GM11168 (cell line): ENCODE data around the gene TENM3.

ENCODE experiments used
- in situ Hi-C: fragments of 300-500 bp; cut with MboI; formaldehyde crosslinking; loops from one replicate; pipeline ENCODE4 v1.12.0; 2022; ENCODE audit warnings: low sequenced_read_pairs; ENCODE audit not compliant: unreplicated experiment

The TENM3 gene

DNA sequence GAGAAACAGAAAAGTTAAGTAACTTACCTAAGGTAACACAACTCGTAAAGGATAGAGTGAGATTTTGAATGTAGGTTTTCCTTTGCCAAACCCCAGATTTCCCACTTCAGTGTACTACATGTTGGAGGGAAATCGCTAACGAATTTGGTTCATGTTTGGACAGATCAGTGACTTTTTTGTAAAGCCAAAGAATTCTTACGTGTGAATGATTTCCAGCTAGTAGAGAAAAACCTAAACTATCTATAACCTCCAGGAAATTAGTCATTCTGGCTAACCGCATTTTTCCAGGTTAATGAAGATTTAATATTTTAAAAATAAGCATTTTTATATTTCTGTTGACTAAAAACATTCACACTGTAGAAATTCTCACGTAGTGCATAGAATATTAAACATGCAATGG lies 7.2 kb downstream of the TENM3 start:
- in situ Hi-C loops = no loop called here

GRCh38 chr4:182251116-182251515 lies 7.9 kb downstream of the TENM3 start:
- in situ Hi-C loops = no loop called here

DNA sequence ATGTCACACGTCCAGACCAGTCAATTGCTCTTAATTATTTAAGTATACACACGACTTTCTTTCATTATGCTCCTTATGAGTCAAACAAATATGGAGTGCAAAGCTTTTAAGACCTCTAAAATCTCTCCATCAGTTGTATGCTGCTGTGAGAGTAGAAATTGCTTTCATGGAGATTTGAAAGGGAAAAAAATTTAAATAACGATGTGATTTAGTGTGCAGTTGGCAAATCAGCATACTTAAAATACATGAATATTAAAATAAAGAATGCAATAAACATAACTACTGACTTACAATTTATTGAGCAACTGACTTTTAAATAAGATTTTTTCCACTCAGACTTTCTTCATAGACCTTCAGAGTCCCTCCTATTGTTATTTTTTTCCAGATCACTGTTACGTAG lies 9.0 kb downstream of the TENM3 start:
- in situ Hi-C loops = no loop called here

DNA sequence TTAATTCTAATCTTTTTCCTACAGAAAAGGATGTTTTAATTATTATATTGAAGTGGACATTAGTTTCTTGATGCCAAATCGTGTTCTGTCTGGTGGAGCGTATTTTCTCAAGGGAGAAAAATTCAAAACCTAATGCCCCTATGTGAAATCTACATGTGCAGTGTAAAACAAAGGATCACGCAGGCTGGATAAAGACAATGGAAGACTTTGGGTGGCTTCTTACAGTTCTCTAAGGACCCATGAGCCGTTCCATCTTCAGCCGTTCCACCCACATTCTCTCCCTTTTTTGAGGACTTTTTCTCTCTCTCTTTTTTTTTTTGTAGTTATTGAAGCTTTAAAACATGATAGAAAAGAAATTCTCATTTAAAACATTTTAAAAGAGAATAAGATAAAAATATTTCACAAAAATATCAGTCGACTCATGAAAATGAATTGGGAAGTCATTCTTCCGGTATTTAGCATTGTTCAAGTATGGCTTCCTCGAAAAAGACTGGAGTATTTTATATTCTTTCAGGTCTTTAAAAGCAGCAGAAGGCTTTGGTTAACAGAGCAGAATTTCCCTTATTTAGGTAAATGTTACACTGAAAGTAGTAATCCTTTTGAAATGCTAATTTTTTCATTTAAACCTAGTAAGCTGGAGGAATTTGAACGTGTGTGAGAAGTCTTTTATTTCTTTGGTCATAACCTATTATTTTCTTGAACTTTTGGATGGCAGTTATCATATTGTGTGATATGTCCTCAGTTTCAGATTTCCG lies 11.0 kb downstream of the TENM3 start:
- in situ Hi-C loops = no loop called here

DNA sequence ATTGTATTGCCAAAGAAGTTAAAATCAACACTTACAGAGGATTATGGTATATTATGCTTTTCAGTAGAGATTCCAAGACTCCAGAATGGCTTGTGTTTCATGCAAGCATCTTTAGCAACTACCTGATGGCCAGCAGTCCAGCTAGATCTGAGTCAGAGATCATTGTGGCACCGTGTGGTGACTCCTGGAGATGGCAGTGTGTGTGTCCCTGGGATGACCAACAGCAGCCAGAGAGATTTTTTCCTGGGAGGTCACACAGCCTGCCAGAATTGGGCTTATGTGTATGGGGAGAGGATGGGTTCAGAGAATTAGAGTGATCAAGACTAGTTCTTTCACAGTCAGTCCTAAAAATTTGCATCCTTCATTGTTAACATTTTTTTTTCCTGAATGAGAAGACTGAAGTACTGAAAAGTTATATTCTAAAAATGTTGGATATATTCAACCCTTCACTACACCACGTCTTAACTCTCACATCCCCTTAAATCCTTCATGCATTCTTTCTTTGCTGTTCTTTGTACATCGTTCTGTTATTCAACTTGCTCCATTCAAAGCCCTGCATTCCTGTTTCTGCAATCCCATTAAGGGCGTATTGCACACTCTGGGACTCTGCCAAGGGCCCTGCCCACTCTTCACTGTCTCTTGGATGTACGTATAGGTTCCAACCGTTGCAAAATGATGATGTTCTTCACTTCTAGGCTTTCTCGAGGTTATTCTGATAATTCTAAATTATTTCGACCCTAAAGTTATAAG lies 12.4 kb downstream of the TENM3 start:
- in situ Hi-C loops = no loop called here

DNA sequence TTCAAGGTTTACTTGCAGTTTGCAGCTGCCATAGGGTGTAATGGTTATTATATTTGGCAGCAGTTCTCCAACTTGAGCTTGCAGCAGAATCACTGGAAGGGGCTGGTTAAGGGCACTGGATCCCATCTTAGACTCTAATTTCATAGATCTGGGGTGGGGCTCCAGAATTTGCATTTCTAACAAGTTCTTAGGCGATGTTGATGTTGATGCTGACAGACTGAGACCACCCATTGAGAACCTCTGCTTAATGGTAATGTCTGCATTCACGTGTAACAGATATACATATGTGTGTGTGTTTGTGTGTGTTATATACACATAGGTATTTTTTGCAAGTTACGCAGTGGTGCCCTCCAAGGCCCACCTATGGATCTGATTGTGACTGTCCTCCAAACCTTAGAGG lies 13.8 kb downstream of the TENM3 start:
- in situ Hi-C loops = no loop called here

DNA sequence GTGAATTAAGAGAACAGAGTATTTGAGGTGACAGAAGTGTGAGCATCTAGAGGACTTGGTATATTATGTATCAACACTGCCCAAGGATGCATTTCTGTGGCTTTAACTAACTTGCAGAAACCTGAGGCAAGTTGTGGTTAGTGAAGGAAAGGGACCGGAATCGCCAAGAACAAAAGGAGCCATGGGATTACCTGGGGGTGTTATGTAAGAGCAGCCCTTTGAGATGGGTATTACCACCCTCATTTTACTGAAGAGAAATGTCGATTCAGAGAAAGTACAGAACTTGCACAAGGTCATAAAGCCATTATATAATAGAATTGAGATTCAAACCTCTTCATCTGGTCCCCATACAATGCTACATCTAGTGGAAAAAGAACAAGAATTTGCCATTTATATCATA lies 14.3 kb downstream of the TENM3 start:
- in situ Hi-C loops = no loop called here

GRCh38 chr4:182258441-182259000 lies 15.3 kb downstream of the TENM3 start:
- in situ Hi-C loops = no loop called here

- in situ Hi-C loops = no loop called here
These were observed 18.5 kb downstream of the TENM3 start for GRCh38 chr4:182261651-182262223.

DNA sequence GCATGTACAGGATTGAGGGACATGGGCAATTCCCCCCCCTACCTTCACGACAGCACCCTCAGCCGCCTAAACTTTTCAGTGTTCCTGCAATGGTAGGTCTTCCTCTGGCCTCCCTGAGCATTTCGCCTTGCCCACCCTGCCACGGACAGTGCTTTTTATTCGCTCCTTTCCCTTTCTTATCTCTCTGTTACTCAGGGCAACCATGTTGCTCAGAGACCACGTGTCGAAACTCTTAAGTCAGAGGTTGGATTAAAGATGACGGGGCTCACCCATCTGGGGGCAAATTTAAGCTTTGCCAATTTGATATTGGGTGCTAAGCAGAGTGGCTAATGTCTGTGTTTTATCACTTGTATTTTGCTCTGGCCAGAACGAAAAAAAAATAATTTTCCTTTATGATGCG lies 20.4 kb downstream of the TENM3 start:
- in situ Hi-C loops = no loop called here

DNA sequence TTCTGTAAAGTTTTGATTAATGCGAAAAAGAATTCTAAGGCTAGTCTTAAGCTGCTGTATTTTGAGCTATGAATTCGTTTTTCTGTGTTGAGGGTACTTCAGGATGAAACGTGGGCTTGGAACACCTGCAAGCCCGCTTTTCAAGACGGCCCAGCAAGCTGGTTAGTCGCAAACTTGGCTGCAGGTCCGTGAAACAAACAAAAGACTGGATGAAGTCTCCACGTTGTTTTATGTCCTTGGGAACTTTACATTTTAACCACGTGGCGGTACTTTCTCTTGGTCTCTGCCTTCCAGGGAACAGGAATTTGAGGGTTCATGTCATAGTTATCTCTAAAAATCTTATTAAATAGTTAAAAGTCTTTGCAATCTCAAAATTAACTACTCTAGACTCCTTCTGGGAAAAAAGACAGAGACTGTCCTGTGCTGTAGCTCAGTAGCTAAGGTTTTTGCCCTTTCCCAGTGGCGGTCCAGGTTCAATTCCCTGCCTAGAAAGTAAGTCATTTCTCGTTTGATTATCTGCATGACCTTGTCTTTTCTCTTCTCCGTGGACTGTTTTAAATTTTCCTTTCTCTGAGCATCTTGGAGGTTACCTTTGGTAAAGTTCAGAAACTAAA lies 21.0 kb downstream of the TENM3 start:
- in situ Hi-C loops = no loop called here

- in situ Hi-C loops = no loop called here
These were observed 22.7 kb downstream of the TENM3 start for GRCh38 chr4:182265881-182266280.

- in situ Hi-C loops = no loop called here
These were observed 23.8 kb downstream of the TENM3 start for GRCh38 chr4:182267048-182267447.

GRCh38 chr4:182268966-182269365 lies 25.8 kb downstream of the TENM3 start:
- in situ Hi-C loops = no loop called here

DNA sequence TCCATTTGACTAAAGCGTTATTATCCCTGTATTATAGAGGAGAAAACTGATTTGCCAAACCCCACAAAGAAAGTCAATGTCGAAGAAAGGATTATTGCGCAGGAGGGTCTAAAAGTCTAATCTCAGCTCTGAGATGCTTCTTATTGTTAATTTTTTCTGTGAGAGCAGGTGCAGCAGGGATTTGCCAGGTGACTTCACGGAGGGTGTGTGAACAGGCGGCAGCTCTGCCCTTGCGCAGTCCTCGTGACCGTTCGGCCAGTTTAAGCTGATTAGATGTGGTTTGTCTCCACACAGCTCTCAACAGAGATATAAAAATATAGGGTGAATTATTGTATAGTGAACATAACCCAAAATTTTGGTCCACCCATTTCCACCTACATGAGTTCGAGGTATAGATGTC lies 28.5 kb downstream of the TENM3 start:
- in situ Hi-C loops = no loop called here

- in situ Hi-C loops = no loop called here
These were observed 28.9 kb downstream of the TENM3 start for GRCh38 chr4:182272151-182272550.

DNA sequence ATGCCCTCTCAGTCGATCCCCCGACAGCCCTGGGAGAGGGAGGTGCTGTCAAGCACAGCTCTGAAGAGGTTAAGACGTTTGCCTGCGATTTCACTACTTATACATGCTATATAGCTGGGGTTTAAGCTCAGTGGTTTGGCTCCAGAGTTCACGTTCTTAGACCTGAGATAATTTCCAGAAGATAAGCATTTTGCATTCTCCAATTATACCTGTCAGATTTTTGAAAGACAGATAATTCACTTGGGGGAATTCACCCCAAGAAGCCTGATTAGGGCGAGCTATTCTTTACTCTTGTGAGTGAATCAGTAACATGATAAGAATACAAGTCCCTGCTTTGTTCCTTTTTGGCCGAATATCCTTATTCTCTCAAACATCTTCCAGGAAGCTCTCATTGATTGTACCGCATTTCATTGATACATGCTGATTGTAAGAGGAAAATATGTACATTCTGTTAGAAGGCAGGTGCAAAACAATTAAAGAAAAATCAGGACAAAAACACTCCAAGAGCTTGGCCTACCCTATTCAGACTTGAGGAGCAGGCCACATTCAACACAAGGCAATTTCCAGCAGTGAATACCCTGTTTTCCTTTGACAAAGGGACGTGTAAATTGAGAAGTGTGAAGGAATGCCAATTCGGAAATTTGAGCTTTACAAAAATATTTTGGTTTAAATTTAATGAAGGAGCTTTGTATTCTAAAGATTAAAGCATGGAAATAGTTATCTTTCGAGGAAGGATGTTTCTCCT lies 30.2 kb downstream of the TENM3 start:
- in situ Hi-C loops = no loop called here

DNA sequence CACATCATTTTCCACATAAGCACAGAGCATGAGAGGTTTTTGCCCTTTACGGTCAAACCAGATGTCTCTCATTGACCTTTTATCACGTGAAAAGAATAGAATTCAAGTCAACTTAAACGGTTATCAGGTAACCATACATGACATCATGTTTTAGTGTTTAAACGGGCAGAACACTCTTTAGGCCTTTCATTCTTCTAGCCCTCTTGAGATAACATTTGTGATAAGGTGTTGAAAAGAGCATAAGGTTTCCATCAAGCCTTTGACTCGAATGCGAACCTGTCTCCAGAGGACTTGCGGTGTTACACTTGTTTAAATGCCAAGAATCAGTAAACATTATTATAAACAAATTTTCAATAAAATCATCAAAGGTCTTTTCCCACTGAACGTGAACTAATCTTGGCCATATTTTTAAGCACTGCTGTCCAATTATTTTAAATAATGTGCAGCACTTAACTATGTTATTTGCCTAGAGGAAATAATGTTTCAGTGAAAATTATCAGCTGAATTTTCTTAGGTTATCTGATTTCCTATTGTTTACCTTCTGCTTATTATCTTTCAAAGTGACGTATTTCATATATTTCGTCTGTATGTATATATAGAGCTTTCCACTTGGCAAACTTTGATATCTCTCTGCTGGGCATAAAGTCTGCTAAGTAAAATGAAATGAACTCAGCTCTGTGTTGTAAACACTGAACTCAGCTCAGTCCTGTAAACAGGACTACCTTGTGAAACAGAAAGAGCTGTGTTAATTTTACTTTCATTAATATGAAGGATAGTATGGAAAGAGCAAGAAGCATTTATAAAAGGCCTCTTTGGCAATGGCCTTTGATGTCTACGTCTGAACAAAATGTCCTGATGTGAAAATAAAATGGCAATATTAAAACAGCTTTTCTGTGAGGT lies 33.3 kb downstream of the TENM3 start:
- in situ Hi-C loops = no loop called here

- in situ Hi-C loops = no loop called here
These were observed 34.2 kb downstream of the TENM3 start for GRCh38 chr4:182277377-182277776.
